ENCODE results near the gene CLNK.

Gene CLNK

DNA sequence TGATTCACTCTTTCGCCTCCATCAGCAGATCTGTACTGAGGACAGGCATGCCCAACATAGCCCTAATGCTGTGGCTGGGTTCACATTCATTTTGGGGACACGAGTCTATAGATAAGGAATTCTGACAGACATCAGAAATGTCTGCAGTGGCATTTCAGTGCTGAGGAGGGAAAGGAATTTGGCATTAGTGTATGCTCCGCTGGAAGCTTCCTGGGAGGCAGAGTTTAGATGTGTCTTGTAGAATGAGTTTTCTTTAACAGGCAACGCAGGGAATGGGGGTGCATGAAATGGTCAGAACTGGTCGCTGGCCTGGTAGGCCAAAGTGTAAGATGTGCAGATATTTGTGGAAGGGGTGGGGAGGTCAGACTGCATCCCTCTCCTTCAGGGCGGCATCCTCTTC lies 183.8 kb downstream of the CLNK start:
- H3K4me3 ChIP-seq (ENCODE audit: low read depth, low read length), result no peak overlapping the region

DNA sequence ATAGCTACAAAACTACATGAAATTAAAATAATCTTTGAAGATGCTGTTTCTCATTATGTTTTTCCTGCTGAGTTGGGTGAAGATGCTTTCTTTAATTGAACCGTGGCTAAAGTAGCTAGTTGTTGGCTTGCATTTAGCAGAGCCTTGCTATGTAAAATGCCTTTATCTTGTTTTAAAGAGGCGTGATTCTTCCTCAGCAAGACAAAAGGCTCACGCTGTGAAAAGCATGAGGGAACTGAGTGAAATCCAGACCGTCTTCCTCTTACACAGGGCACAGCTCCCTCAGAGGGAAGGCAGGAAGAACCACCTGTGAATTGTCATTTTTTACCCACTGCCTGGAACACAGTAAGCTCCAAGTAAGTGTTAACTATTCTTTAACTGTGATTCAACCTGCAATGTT lies 188.4 kb downstream of the CLNK start:
- TF ChIP-seq, protein P1, sequence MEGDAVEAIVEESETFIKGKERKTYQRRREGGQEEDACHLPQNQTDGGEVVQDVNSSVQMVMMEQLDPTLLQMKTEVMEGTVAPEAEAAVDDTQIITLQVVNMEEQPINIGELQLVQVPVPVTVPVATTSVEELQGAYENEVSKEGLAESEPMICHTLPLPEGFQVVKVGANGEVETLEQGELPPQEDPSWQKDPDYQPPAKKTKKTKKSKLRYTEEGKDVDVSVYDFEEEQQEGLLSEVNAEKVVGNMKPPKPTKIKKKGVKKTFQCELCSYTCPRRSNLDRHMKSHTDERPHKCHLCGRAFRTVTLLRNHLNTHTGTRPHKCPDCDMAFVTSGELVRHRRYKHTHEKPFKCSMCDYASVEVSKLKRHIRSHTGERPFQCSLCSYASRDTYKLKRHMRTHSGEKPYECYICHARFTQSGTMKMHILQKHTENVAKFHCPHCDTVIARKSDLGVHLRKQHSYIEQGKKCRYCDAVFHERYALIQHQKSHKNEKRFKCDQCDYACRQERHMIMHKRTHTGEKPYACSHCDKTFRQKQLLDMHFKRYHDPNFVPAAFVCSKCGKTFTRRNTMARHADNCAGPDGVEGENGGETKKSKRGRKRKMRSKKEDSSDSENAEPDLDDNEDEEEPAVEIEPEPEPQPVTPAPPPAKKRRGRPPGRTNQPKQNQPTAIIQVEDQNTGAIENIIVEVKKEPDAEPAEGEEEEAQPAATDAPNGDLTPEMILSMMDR (IDR thresholded peaks at IDR 0.05; ENCODE audit: low read depth, low read length), result no peak
- H3K4me3 ChIP-seq (ENCODE audit: low read depth, low read length), result no peak overlapping the region

More for the DNA sequence above, 183.8 kb downstream of the CLNK start:
- TF ChIP-seq, protein P1 (IDR thresholded peaks at IDR 0.05; ENCODE audit: low read depth, low read length), result no peak

DNA sequence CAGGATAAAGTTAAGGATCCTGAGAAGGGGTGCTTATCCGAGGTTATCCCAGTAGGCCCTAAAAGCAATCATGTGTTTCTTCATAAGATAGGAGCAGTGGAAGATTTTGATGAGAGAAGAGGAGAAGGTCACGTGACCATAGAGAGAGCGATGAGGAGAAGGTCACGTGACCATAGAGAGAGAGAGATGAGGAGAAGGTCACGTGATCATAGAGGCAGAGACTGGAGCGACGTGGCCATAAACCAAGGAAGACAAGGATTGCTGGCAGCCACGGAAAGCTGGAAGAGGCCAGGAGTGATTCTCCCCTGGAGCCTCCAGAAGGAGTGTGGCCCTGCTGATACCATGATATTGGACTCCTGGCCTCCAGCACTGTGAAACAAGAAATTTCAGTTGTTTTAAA lies 188.9 kb downstream of the CLNK start:
- no peak overlapping the region for H3K4me3 ChIP-seq (ENCODE audit: low read depth, low read length)
- TF ChIP-seq, protein P1 (IDR thresholded peaks at IDR 0.05; ENCODE audit: low read depth, low read length), result no peak

DNA sequence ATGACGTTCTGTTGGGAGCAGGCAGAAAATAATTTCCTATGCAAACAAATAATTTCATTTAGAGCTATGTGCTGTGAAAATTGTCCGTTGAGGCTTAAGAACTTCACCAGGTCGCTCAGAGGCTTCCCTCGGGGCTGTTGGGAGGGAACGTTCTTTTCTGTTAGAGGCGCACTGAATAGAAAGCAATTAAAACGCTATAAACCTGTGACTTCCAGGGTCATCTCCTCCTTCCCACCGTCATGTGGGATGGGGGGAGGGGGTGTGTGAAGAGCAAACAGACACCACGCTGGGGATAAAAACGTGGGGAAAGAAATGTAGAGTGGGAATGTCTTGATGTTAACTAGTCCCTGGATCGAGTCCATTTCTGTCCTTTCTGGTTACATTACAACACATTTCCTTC lies 192.1 kb downstream of the CLNK start:
- TF ChIP-seq, protein P1 (IDR thresholded peaks at IDR 0.05; ENCODE audit: low read depth, low read length), result no peak
- no peak overlapping the region for H3K4me3 ChIP-seq (ENCODE audit: low read depth, low read length)

DNA sequence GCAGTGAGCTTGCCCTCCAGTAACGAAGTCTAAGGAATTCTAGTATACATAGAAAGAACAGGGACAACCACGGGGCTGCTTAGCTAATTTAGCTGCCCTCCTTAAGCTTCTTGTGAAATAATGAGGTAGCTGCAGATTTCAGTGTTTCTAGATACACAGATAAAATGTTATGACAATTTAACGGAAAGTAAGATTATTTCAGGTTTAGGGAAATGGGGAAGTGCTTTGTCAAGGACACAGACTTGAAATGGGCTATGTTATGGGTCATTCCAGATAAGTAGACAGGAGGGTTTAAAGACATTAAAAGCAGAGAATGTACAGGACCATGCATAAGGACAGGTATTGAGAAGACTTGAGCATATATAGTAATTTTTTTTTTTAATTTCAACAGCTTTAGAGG lies 193.2 kb downstream of the CLNK start:
- TF ChIP-seq, protein P1 (IDR thresholded peaks at IDR 0.05; ENCODE audit: low read depth, low read length), result no peak
- H3K4me3 ChIP-seq (ENCODE audit: low read depth, low read length), result no peak overlapping the region

DNA sequence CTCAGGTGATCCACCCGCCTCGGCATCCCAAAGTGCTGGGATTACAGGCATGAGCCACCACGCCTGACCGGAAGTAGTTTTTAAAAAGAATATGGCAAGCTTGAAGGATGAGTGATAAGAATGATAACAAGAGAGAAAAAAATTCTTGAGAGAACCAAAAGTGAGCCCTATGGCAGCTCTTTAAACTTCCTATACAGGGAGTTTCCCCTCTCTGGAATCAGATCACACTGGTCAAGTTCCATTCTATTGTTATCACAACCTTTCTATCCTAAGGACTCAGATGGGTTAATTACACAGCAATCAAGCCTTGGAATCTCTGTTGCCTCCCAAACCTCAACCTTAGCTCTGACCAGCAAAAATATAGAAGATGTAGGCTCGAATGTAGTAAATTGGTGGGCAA lies 193.6 kb downstream of the CLNK start:
- TF ChIP-seq, protein P1 (IDR thresholded peaks at IDR 0.05; ENCODE audit: low read depth, low read length), result no peak

DNA sequence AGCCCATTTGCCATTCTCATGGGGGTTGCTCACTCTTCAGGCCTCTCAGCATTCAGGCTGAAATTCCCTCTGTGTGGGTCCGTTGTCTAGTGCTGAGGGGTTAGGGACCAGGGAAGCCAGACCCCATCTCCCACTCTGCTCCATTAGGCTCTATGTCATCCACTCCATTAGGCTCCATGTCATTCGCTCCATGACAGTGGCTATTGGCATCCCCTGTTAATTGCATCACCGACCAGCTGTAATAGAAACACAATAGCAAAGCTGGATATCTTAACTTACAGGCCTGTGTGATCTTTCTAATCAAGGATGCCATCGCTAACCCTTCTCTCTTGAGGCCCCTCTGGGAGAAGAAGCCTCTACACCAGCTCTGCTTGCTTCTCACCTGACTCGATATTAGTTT lies 201.7 kb downstream of the CLNK start:
- TF ChIP-seq, protein P1 (IDR thresholded peaks at IDR 0.05; ENCODE audit: low read depth, low read length), result no peak
- no peak overlapping the region for H3K4me3 ChIP-seq (ENCODE audit: low read depth, low read length)

More for the DNA sequence above, 193.6 kb downstream of the CLNK start:
- no peak overlapping the region for H3K4me3 ChIP-seq (ENCODE audit: low read depth, low read length)

Data from WI38 (cell line).